HTR-8/SVneo (cell line): Measurements from ENCODE around the gene CACNA2D3.
A peak's percentile ranks its signal among the peaks of the same experiment; 100 is the strongest.

Experiments used
- DNase-seq: peaks from one replicate; pipeline ENCODE4 v3.0.0; 2011; ENCODE audit warnings: low spot score, mixed read lengths; ENCODE audit not compliant: insufficient read length
- FAIRE-seq: peaks from 2 replicates; lab custom pipeline; 2011; peaks lifted over from hg19 to GRCh38; lab: Jason Lieb, UNC

CACNA2D3 gene

DNA sequence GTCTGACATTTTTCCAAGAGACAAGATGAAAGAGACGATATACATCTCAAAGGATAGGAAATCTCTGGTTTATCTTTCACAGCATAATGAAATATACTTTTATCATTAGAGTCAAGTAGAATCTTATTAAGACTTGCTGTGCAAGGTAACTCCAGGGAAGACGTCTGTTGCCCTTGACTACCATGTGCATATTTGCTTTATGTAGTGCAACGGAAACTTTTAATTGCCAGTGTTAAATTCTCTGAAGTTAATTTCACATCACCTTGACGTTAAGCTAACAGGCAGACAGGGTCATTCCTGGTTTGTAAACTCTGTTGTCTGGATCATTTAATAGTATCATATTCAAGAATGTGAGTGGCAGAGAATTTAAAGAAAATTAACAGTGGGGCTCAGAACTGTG lies 722.7 kb downstream of the CACNA2D3 start:
- DNase-seq (no peak), FAIRE-seq (no peak)

GRCh38 chr3:54845551-54845950 lies 723.2 kb downstream of the CACNA2D3 start:
- FAIRE-seq (no peak), DNase-seq (no peak)

DNA sequence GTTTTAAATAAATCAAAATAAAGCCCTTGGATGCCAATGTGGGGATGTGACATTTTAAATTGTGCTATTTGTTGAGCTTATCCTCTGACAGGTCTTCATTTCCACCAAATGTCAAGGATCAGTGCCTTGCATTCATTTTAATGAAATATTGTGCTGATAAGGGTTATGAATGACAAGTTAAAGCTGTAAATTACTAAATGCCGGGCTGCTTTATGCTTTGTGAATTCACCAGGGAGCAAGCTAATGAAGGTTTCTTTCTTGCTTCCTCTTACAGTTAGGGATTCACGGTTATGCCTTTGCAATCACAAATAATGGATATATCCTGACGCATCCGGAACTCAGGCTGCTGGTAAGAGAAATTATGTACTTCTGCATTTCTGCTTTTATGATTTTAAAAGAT lies 723.8 kb downstream of the CACNA2D3 start:
- no peak for FAIRE-seq
- no peak for DNase-seq

GRCh38 chr3:54847361-54847760 lies 725.0 kb downstream of the CACNA2D3 start:
- no peak for FAIRE-seq
- no peak for DNase-seq

DNA sequence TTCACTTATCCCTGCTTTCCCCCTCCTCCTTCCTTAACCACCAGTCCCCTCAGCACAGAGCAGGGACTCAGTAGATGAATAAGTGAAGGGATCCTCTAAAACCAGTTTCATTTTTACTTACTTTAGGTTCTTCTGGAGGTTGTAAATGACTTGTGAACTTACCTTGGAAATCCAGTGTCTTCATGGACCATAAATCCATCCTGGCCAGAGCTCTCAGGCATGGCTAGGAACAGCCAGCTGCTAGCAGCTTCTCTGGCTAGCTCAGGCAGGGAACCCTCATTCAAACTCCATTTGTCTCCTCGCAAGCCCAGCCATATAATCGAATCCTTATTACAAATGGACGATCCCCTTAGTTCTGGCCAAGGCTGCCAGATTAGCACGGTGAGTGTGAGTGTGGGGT lies 727.0 kb downstream of the CACNA2D3 start:
- DNase-seq (no peak), FAIRE-seq (no peak)

- no peak for FAIRE-seq
- no peak for DNase-seq
Observed at GRCh38 chr3:54850484-54851018, 728.2 kb downstream of the CACNA2D3 start.

DNA sequence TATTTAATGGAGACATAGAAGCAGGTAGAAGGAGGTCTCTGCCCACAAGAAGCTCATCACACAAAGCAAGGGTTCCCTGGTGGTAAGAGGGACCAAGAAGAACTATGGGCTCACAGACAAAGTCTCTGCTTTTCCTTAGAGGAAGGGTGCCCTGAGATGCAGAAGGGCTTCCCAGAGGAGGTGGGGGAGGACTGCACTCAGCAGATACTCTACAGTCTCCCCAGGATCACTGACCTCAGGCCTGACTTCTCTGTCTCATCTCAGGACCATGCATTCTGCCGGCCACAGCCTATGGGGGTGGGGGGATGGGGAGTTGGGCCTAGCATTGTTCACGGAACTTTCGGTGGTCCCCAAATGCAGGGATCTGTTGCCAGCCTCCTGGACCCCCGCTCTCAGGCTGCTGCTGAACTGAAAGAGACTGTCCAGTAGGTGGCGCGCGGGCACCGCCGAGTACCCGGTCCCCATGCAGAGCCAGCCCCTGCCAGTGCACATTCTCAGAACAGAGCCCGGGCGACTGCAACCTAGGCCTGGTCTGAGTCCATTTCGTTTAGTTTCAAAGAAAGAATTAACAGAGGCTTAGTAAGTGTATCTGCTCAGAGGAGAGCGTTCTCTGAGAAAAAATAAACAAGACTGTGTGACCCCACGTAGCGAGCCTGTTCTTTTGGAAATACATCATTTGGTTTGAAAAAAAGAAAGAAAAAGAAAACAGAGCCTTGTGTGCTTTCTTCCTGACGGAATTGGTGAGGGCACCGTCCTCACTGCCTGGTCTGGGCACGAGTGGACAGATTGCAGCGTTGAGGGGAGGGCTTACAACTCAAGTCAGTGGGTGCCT lies 731.4 kb downstream of the CACNA2D3 start:
- DNase-seq = peak; percentile 86
- no peak for FAIRE-seq

DNA sequence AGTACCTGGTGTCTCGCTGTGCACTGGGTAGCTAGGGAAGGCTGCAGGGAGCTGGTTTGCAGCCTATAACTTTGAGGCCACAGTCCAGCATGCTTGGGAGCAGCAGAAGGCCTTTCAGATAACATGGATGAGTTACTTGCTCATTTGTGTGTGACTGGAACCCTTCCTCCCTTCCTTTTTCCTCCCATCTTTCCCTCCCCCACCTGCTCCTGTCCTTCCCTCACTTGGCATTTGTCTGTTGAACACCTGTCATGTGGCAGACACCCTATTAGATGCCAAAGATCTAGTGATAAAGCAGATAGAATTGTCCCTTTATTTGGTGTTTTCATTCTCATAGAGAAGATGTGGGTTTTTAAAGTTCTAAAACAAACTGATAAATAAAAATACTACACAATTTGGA lies 733.9 kb downstream of the CACNA2D3 start:
- DNase-seq (no peak), FAIRE-seq (no peak)

GRCh38 chr3:54857343-54857742 lies 735.0 kb downstream of the CACNA2D3 start:
- DNase-seq = no peak
- FAIRE-seq = peak; percentile 51

- DNase-seq (no peak), FAIRE-seq (no peak)
Observed at GRCh38 chr3:54858093-54858785, 735.9 kb downstream of the CACNA2D3 start.

DNA sequence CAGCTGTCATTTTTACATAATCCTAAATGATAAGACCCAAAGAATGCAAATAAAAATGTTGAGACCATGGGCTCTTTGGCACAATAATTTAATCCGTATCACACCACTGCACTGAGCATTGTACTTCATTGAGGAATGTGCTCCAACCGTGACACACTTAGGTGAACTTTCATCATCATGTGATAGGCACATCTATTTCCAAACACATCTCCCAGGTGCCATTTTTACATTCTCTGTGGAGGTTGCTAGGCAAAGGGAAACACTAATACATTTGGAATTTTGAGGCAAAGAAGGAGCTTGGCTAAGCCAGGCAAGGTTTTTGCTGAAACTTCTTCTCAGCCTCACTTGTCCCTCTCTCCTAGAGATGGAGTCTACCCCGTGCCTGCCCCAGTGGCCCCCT lies 736.8 kb downstream of the CACNA2D3 start:
- FAIRE-seq (no peak), DNase-seq (no peak)

DNA sequence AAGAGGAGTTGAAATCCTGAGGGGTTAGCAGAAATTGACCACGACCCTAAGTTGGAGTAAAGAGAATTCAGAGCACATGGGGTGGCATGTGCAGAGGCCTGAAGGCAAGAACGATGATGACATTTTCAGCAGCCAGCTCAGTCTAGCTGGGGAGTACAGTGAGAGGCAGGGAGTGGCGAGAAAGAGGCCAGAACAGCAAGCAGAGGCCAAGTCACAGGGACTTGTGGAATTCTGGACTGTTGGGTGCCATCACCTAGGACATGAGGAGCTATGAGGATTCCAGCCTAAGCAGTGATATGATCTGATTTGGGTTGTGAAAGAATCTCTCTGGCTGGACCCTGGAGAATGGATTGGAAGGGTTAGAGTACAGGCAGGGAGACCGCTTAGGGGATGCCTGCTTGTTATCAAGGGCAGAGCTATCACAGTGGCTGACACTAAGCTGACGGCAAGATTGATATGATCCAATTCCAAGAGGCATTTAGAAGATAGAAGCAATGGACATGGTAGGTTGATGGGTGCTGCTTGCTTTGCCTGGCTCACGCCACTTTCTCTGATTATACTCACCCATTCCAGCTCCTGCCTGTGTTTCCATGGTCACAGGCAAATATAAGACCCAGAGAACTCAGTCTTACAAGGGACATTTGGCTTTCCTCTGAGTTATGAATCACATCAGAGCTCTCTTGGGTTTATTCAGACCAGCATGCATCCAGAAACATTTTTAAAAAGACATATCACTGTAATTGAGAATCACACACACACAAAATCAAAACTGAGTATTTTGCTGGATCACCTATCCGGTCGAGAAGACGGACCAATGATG lies 739.1 kb downstream of the CACNA2D3 start:
- FAIRE-seq = peak; percentile 54
- DNase-seq = no peak

DNA sequence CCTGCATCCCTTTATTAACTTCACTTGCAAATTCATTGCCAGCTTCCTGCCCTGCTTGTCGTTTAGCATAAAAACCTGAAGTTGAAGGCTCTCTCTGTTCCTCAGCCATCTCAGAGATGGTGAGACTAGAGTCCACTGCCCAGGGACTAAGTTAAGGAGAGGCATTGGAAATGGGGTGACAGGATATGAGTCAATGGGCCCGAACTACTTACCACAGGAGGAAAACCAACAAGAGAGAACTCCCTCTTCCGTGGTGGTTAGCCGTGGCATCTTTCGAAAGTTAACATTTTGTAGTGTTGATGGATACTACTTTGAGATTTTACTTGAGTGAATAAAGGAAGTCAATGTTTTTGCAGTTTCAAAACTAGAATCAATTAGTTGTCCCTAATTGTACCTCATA lies 740.2 kb downstream of the CACNA2D3 start:
- FAIRE-seq (no peak), DNase-seq (no peak)

DNA sequence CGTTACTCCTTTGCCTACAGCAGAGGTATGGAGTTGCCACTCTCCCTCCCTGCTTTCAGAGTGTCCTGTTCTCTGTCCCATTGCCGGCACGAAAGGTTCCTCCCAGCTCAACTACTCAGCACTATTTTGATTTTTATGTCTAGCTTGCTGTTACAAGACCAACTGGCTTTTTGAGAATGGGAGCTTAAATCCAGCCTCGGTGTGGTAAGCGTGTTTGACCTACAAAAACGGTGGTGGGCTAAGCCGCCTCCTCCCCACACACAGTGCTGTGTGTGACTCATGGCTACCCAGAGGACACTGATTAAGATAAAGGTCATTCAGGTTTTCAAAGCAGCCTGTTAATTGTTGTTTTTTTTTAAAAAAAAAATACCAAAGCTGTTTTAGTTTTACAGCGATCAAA lies 741.0 kb downstream of the CACNA2D3 start:
- DNase-seq (no peak), FAIRE-seq (no peak)

DNA sequence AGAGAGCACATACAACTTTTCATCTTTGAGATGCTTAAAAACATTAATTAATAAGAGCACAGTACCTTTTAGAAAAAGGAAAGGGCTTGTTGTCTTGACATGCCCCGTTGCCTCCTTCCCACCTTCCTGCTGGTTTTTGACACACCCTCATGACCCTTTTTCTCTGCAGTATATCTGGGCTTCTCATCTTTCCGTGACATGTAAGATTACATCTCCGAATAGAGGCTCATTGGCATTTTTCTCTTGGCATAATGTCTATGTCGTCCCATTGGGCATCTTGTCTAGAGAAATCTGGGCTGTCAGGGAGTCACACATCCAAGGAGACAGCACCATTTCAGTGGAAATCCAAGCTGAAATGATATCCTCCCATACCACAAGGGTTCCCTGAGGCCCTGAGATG lies 741.4 kb downstream of the CACNA2D3 start:
- FAIRE-seq (no peak), DNase-seq (no peak)

- DNase-seq (no peak), FAIRE-seq (no peak)
Observed at GRCh38 chr3:54865316-54865715, 743.0 kb downstream of the CACNA2D3 start.

- FAIRE-seq = no peak
- no peak for DNase-seq
Observed at GRCh38 chr3:54866251-54866650, 743.9 kb downstream of the CACNA2D3 start.

GRCh38 chr3:54870423-54870822 lies 748.1 kb downstream of the CACNA2D3 start:
- DNase-seq (peak; percentile 85), FAIRE-seq (peak; percentile 76)

- no peak for DNase-seq
- FAIRE-seq = no peak
Observed at GRCh38 chr3:54871867-54872266, 749.5 kb downstream of the CACNA2D3 start.
